ENCODE measurements around the gene RASGRP4. TPM values are rescaled to one million over a fixed set of nuclear protein-coding genes. Genes with fewer than 3 reads are reported as not detected.

RASGRP4 gene, protein sequence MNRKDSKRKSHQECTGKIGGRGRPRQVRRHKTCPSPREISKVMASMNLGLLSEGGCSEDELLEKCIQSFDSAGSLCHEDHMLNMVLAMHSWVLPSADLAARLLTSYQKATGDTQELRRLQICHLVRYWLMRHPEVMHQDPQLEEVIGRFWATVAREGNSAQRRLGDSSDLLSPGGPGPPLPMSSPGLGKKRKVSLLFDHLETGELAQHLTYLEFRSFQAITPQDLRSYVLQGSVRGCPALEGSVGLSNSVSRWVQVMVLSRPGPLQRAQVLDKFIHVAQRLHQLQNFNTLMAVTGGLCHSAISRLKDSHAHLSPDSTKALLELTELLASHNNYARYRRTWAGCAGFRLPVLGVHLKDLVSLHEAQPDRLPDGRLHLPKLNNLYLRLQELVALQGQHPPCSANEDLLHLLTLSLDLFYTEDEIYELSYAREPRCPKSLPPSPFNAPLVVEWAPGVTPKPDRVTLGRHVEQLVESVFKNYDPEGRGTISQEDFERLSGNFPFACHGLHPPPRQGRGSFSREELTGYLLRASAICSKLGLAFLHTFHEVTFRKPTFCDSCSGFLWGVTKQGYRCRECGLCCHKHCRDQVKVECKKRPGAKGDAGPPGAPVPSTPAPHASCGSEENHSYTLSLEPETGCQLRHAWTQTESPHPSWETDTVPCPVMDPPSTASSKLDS
- total RNA-seq (2022; extraction: Qiagen RNA extraction), result 0.11 to 0.26 TPM (median 0.19 TPM) in 5 replicates

DNA sequence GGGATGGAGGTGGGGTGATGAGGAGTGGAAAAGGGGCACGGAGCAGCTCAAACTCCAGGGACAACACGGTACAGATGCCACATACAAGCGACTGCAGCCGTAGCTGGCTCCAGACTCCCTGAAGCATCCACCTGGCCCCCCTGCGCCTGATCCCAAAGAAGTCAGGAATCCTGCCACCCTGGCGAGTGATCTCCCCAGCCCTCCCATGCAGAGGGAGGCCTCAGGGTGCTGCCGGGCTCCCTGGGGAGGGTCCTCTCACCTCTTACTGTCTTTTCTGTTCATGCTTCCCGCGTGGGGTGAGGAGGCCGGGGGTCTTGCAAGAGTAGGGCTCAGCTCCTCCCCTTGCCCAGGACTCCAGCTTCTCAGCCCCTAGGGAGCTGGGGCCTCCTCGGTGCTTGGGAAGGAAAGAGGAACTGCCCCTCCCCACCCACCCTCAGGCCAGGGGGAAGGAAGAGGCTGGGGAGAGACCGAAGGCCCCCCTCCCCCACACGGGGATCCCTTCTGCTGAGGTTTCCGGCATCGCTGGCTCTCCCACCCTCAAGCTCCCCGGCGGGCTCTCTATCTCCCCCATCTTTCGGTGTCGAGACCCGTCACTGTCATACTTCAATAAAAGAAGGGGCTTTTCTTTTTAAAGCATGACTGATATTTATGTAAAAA, at the start of gene RASGRP4:
Gene RASGRP4 (minus strand): TSS at position 410 of the 657 bp plus-strand sequence. CDS start 128 bp downstream, at position 282.

DNA sequence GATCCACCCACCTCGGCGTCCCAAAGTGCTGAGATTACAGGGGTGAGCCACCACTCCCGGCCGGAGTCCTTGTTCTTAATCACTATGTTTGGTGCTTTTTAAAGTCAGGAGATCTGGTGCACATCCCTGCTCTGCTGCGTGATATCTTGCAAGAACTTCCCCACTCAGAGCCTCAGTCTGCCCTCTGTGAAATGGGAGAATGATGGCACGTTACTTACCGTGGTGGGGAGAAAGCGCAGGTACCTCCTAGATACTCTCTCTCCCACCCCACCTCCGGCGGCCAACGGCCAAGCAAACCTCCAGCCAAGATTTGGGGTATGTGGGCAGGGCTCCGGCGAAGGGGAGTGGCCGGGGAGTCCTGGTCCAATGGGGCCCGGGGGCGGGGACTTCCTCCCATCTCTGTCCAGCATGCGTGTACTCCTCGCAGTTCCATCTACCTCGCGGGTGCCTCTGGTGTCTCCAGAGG, 7.3 kb upstream of the RASGRP4 start, which contains the start of gene RYR1:
Gene RYR1 (plus strand): TSS at position 424 of the 466 bp plus-strand sequence. CDS start 139 bp downstream, outside the sequence.

DNA sequence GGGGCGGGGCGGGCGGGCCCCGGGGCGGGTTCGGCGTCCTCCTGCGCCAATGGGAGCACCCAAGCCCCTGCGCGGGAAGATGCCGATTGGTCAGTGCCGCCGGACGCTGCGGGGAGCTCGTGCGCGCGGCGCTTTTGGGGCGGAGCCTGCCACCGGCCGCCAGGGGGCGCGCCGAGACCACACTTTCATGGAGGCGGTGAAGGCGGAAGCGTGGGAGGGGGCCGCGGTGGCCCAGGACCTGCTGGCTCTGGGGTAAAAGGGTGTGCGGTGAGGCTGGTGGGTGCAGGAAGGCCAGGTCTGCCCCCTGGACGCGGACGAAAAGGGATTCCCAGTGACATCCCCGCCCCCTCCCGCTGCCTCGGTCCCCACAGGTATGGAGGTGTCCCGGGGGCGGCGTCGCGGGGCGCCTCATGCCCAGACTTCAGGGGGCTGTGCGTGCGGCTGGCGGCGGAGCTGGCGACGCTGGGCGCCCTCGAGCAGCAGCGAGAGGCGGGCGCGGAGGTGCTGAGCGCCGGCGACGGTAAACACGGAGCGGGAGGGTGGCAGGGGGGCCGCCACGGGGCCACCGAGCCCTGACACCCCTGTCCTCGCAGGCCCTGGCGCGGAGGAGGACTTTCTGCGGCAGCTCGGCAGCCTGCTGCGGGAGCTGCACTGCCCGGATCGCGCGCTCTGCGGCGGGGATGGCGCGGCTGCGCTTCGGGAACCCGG, 22.9 kb downstream of the RASGRP4 start, which contains the start of gene FAM98C:
Gene FAM98C (plus strand): TSS at position 127 of the 708 bp plus-strand sequence. CDS start 61 bp downstream, at position 188.

DNA sequence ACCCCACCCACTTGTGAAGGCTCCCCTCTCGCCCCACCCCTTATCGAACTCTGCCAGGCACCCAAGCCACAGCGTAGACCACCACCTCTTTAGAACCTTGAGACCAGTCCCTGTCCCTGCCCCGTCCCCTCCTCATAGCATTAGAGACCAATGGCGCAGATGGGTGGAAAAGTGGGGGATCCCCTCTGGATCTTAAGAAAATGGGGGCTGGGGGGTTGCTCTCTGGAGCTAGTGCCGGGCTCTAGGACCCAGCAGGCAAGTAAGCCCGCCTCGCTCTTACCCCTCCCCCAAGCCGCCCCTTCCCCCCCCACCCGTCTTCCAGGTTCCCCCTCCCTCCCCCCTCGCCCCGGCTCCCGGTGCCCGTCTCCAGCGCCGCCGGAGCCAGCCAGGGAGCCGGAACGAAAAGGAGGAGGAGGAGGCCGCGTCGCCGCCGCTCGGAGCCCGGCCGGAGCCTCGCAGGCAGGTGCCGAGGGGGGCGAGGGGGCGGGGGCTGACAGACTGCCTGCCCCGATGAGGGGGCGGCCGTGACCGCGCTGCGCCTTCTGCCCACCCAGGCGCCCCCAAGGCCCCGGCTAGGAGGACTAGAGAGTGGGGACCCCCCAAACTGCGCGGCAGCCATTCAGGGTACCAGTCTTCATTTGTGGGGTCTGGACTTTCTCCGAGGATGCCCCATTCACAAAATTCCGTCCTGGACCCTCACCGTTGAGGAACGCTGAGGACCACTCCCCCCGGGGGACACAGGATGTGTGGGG, 37.5 kb downstream of the RASGRP4 start, which contains the start of gene SPRED3:
Gene SPRED3 (plus strand): TSS at position 349 of the 752 bp plus-strand sequence. CDS start 1,606 bp downstream, outside the sequence.

DNA sequence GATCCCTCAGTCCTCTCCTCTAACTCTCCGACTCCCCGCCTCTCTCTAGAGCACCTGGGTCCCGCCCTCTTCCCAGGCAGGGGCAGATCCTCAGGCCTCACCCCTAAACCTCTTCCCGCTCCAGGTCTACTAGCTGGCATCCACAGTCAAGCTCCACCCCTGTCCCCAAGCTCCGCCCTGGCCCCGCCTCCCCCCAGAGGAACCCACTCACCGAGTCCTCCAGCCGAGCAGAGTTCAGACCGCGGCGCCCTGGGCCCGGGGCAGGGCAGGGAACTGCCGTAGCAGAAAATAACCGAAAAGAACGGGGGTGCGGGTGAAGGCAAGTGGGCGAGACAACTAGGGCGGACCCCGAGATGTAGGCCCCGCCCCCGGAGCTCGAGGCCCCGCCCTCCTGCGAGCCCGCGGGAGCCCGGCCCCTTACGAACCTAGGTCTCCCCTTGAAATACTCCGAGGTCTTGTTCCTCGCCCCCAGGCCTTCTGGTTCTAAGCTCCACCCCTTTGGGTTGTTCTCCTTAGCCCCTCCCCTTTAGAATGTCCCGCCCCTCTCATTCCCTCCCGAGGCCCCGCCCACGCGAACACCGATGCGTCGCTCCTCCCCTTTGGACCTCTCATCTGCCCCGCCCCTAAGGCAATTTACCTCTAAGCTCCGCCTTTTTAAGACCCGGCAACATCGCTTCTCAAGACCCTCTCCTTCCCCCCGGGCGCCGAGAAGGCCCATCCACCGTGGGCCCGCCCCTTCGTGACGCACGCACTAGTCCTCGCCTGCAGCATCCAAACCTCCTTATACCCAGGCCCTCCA, 38.3 kb downstream of the RASGRP4 start, which contains the start of gene GGN:
Gene GGN (minus strand): TSS at position 485 of the 799 bp plus-strand sequence. CDS start 773 bp downstream, outside the sequence.

DNA sequence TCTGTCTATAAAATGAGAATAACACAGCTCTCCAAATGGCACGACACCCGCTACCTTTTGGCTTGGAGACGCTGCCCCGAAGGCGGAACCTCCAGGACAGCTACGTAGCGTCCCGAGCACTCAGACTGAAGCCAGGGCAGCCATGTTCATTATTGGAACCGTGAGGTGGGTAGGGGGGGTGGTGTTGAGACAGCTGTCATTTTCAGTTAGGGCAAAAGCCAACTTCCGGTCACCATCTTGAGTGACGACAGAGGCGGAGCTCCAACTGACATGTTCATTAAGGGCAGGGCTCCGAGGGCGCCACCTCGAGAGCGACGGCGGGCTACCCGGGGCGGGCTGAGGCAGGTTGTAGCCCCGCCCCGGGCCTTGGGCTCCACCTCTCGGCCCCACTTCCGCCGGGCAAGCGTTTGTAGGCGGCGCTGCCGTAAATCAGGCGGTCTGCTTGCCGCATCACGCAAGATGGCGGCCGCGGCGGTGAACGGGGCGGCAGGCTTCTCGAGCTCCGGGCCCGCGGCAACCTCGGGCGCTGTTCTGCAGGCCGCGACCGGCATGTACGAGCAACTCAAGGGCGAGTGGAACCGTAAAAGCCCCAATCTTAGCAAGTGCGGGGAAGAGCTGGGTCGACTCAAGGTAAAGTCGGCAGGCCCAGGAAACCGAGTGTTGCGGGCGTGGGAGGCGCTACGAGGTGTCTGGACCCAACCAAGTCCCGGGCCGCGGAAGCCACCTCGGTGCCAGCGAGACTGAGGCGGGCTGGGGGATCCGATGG, 51.5 kb downstream of the RASGRP4 start, which contains the start of gene PSMD8:
Gene PSMD8 (plus strand): TSS at position 240 of the 766 bp plus-strand sequence. CDS start 31 bp downstream, at position 271.

Other genes starting within 250 kb of the RASGRP4 start
- gene DPF1, start 202.0 kb downstream of the RASGRP4 start, total RNA-seq (2022; extraction: Qiagen RNA extraction), result 3.7 to 5.1 TPM (median 4.8 TPM) in 5 replicates
- 62.8 to 91.7 TPM (median 82.0 TPM) in 5 replicates for gene PPP1R14A, start 169.8 kb downstream of the RASGRP4 start, total RNA-seq (2022; extraction: Qiagen RNA extraction)
- gene SPINT2, start 161.6 kb downstream of the RASGRP4 start, total RNA-seq (2022; extraction: Qiagen RNA extraction), result 246 to 303 TPM (median 282 TPM) in 5 replicates
- gene C19orf33, start 122.0 kb downstream of the RASGRP4 start, total RNA-seq (2022; extraction: Qiagen RNA extraction), result 563 to 655 TPM (median 615 TPM) in 5 replicates
- 96.8 to 131 TPM (median 122 TPM) in 5 replicates for gene YIF1B, start 110.3 kb downstream of the RASGRP4 start, total RNA-seq (2022; extraction: Qiagen RNA extraction)
- 3.6 to 5.0 TPM (median 4.6 TPM) in 5 replicates for gene KCNK6, start 106.4 kb downstream of the RASGRP4 start, total RNA-seq (2022; extraction: Qiagen RNA extraction)
- gene CATSPERG, start 90.4 kb downstream of the RASGRP4 start, total RNA-seq (2022; extraction: Qiagen RNA extraction), result 0.60 to 1.6 TPM (median 1.1 TPM) in 5 replicates
- gene PSMD8, start 51.6 kb downstream of the RASGRP4 start, total RNA-seq (2022; extraction: Qiagen RNA extraction), result 441 to 488 TPM (median 469 TPM) in 5 replicates
- gene GGN, start 38.2 kb downstream of the RASGRP4 start, total RNA-seq (2022; extraction: Qiagen RNA extraction), result 0.06 to 0.72 TPM (median 0.35 TPM) in 5 replicates
- gene SPRED3, start 37.5 kb downstream of the RASGRP4 start, total RNA-seq (2022; extraction: Qiagen RNA extraction), result 1.4 to 3.2 TPM (median 2.0 TPM) in 5 replicates
- 15.6 to 24.4 TPM (median 21.2 TPM) in 5 replicates for gene FAM98C, start 23.1 kb downstream of the RASGRP4 start, total RNA-seq (2022; extraction: Qiagen RNA extraction)
- gene RYR1, start 7.5 kb upstream of the RASGRP4 start, total RNA-seq (2022; extraction: Qiagen RNA extraction), result 5.2 to 7.6 TPM (median 6.3 TPM) in 5 replicates
- 0.61 to 1.3 TPM (median 0.87 TPM) in 5 replicates for gene MAP4K1, start 191.7 kb upstream of the RASGRP4 start, total RNA-seq (2022; extraction: Qiagen RNA extraction)
- gene EIF3K, start 193.0 kb upstream of the RASGRP4 start, total RNA-seq (2022; extraction: Qiagen RNA extraction), result 703 to 886 TPM (median 726 TPM) in 5 replicates
- gene ACTN4, start 221.4 kb upstream of the RASGRP4 start, total RNA-seq (2022; extraction: Qiagen RNA extraction), result 774 to 1,271 TPM (median 1,229 TPM) in 5 replicates